Amniotic epithelial cell (primary cell): Measurements from ENCODE around the gene RAB10.

Experiments
- DNase-seq: peaks from one replicate; pipeline ENCODE4 v3.0.0-alpha.2; 2010; ENCODE audit warnings: low read depth

Gene RAB10

DNA sequence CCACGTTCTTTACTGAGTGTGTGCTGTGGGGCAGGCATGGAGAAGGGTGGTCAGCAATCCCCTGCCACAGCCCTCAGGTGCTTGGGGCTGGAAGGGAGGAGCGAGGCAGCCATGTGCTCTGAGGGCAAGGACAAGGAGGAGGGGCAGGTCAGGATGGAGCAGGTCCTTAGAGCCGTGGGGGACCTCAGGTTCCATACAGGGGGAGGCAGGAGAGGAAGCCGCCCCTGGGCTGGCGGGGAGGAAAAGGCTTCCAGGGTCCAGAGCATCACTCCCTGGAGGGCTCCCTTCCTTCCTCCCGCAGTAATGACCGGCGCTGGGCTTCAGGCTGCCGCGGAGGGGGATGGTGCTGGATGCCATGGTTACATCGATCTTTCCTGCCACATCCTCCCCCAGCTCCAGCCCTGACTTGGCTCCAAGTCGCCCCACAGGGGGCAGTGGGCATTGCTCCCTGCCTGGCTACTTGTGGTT is 145.6 kb downstream of the RAB10 start:
- no peak for DNase-seq

DNA sequence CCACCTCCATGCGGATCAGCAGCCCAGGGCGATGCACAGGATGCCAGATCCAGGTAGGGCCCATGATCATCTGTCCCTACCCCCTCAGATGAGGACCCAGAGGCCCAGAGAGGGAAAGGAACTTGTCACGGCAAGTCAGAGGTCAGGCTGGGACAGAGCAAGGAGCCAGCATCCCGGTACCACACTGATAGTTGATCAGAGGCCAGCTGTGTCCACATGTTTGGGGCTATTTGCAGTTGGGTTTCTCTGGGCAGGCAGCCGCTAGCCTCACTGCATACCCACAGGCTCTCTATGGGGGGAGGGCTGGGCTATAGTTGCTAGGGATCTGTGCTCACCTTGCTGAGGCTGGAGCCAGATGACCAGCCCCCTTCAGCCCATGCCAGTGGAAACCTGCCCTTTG is 148.6 kb downstream of the RAB10 start:
- DNase-seq, result no peak

DNA sequence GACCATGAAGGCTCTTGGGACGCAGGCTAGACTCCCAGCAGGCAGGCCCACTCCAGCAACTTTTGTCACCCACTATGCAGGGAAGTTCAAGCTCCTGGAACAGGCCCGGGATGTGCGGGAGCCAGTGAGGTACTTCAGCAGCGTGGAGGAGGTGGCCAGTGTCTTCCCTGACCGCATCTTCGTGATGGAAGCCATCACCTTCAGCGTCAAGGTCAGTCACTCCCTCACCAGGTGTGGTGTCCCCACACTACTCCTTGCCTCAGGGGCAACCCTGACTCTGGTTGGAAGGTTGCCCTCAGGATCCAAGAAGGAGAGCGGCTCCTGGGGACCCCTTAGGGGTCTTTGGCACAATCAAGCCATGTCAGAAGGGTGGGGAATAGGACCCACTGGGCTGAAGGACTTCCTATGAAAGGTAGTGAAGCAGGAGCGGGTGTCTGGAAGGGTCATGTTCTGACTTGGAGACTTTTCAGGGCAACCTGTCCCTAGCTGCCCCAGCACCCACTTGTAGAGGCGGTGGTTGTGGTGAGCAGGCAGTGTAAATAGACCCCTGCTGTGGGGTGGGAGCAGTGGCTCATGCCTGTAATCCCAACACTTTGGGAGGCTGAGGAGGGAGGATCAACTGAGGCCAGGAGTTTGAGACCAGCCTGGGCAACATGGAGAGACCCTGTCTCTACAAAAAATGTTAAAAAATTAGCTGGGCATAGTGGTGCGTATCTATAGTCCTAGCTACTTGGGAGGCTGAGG is 149.2 kb downstream of the RAB10 start:
- no peak for DNase-seq

DNA sequence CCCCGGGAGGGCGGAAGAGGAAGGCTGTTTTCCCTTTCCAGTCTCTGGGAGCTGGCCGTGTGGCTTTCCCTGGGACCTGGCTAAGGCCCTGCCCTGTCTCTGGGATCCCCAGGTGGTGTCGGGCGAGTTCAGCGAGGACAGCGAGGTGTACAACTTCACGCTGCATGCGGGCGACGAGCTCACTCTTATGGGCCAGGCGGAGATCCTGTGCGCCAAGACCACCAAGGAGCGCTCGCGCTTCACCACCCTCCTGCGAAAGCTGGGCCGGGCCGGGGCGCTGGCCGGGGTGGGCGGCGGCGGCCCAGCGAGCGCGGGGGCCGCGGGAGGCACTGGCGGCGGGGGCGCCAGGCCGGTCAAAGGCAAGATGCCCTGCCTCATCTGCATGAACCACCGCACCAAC is 150.2 kb downstream of the RAB10 start:
- no peak for DNase-seq

DNA sequence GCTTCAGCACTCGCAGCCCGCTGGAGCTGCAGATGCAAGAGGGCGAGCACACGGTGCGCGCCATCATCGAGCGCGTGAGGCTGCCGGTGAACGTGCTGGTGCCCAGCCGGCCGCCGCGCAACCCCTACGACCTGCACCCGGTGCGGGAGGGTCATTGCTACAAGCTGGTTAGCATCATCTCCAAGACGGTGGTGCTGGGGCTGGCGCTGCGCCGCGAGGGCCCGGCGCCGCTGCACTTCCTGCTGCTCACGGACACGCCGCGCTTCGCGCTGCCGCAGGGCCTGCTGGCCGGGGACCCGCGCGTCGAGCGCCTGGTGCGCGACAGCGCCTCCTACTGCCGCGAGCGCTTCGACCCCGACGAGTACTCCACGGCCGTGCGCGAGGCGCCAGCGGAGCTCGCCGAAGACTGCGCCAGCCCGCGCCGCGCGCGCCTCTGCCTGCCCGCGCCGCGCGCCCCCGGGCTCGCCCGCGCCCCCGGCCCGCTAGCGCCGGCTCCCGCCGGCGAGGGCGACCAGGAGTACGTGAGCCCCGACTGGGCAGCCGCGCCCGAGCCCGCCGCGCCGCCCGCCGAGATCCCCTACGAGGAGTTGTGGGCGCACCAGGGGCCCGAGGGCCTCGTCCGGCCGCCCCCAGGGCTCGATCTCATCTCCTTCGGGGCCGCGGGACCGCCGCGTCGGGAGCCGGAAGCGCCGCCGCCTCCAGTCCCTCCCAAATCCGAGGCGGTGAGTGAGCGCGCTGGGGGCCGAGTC is 150.8 kb downstream of the RAB10 start:
- peak; percentile 81 for DNase-seq

DNA sequence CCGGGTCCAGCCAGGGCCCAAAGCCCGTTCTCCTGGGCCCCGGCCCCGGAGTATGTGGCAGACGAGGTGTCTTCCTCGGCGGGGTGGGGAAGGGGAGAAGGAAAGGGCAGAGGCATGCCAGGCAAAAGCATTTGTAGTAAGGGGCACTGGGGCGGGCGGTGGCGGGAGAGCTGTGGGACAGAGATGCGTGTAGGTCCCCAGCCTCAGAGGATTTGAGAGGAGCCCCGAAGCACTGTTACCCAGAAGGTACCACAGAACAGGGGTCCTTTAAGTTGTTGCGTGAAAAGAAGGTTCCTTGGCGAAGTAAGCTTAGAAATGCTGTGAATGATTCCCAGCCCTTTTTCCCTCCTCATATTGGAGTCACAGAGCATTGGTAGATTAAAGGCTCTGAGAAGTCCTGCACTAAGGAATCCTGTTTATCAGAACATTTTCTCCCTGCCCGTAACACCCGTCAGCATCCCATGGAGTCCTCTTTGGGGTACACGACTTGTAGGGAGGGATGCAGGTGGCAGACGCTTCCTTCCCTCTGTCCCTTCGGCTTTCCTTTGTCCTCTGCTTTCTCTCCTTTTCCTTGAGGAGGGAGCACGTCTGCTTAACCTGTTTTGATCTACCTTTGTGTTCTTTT is 151.5 kb downstream of the RAB10 start:
- DNase-seq, result no peak

DNA sequence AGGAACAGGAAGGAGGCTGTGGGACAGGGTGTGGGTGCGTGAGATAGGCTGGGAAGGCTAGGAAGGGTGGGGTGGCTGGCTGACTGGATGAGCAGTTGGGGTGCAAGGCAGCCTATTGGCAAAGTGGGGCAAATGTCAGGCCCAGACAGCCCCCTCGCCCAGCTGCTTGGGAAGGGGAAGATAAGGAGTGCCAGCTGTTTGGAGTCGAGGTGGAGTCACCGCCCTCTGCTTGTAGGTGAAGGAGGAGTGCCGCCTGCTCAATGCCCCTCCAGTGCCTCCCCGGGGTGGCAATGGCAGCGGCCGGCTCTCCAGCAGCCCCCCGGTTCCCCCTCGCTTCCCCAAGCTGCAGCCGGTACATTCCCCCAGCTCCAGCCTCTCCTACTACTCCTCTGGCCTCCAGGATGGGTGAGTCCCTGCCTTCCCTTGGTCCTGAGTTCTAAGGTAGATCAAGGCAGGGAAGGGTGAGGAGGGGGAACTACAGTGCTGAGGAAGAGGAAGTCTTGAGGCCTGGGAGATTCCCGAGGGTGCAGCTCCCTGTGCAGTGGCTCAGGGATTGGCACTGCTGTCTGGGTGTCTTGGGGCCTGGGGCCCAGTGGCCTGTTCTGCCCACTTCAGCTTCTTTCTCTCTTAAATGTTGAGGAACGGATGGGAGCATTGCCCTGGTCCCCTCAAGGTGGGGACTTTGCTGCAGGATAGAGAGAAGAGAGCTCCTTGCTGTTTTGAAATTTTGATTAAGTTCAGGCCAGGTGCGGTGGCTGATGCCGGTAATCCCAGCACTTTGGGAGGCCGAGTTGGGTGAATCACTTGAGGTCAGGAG is 152.3 kb downstream of the RAB10 start:
- no peak for DNase-seq
